Activated CD8-positive, alpha-beta T cell treated with anti-CD3 and anti-CD28 coated beads, Interleukin-2, amount 10 ng/mL, durations not matched to agents 7 days and 5 days (primary cell): ENCODE data around the gene SERPINA5. TPM values are rescaled to one million over a fixed set of nuclear protein-coding genes. Genes with fewer than 3 reads are reported as not detected.

Experiments
- ATAC-seq: fragments of 150-1000 bp; cut with Tn5 transposase; one replicate; pipeline ENCODE4 v1.10.0; 2021; ENCODE audit warnings: moderate library complexity
- CTCF ChIA-PET: fragments of 350-600 bp; sonication (Branson Sonifier 250); formaldehyde crosslinking; loops from one replicate; lab custom pipeline; 2021; ENCODE audit warnings: antibody characterized with exemption; lab: Charles Lee
- POLR2A ChIA-PET: fragments of 350-600 bp; sonication (Branson Sonifier 250); formaldehyde crosslinking; loops from one replicate; lab custom pipeline; 2021; ENCODE audit warnings: antibody characterized with exemption; lab: Charles Lee
- DNase-seq: peaks from one replicate; pipeline ENCODE4 v3.0.0-alpha.2; 2020
- H3K27ac Mint-ChIP-seq: one replicate; pipeline ENCODE4 v1.8.0; 2021; ENCODE audit warnings: mild to moderate bottlenecking, mixed read lengths
- H3K27me3 Mint-ChIP-seq: one replicate; pipeline ENCODE4 v1.8.0; 2021; ENCODE audit warnings: low read depth, mixed read lengths
- H3K36me3 Mint-ChIP-seq: one replicate; pipeline ENCODE4 v1.8.0; 2021; ENCODE audit warnings: low read depth, mixed read lengths
- H3K4me1 Mint-ChIP-seq: one replicate; pipeline ENCODE4 v1.8.0; 2021; ENCODE audit warnings: low read depth, mixed read lengths
- H3K4me3 Mint-ChIP-seq: one replicate; pipeline ENCODE4 v1.8.0; 2021; ENCODE audit warnings: mild to moderate bottlenecking, mixed read lengths
- H3K9me3 Mint-ChIP-seq: one replicate; pipeline ENCODE4 v1.8.0; 2022; ENCODE audit warnings: mixed read lengths; ENCODE audit not compliant: insufficient read depth
- total RNA-seq, 2 experiments: library from RNA; stranded (reverse); gene quantifications; one replicate each; pipeline ENCODE4 v1.2.3, GENCODE V29; 2021

SERPINA5 gene
- not detected for total RNA-seq

DNA sequence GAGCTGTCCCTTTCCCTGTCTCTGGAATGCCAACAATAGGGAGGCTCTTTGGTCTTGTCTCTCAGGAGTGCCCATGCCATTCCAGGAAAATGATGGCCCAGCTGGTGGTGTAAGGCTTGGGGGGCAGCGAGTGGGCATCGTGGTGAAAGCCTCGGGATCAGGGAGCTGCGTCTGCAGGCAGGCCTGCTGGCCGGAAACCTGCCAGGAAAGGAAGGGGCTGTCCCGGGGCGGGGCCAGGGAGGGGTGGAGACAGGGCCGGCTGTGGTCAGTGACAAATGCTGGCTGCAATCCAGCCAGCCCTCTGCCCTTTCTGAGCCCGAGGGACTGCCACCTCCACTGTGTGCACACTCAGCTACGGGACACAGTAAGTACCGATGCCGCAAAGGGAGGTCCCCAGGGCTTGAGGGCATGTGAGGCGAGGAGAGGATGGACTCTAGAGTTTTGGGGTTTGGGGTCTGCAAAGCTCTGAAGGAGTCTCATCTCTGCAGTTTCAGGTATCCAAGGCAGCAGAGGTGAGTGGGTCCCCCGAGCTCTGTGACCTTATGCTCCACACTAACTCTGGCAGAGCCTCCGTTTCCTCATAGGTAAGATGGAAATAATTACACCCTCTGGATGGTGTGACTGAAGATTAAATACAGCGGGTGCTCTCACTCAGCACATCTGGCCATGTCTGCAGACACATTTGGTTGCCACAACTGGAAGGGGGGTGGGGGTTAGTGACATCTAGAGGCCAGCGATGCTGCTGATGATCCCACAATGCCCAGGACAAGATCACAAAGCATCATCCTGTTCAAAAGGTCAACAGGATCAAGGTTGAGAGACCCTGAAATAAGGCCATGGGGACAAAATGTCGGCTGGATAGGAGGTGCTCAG, at the start of gene SERPINA5:
Gene SERPINA5 (plus strand): TSS at position 300 of the 873 bp plus-strand sequence. CDS start 5,937 bp downstream, outside the sequence.
- Mint-ChIP-seq H3K27me3 (peaks cover 2% of the 10 kb centered on the region), H3K9me3 (no peaks in the 10 kb centered on the region), H3K4me3 (no peak within 1 kb of the TSS), H3K36me3 (no peaks in the 10 kb centered on the region), H3K4me1 (no peaks in the 10 kb centered on the region), H3K27ac (no peak within 1 kb of the TSS)
- ChIA-PET CTCF (no interaction called here), POLR2A (no interaction called here)
- ATAC-seq (no peak), DNase-seq (no peak)

GRCh38 chr14:94532447-94532846, 48.8 kb upstream of the SERPINA5 start:
- peaks cover 5% of the 10 kb centered on the region for H3K27me3 Mint-ChIP-seq
- H3K36me3 Mint-ChIP-seq, result no peaks in the 10 kb centered on the region
- no peaks in the 10 kb centered on the region for H3K9me3 Mint-ChIP-seq
- ChIA-PET CTCF (no interaction called here), POLR2A (no interaction called here)
- no peak for DNase-seq
- H3K4me3 Mint-ChIP-seq, result no peak overlapping the region
- ATAC-seq, result no peak
- H3K4me1 Mint-ChIP-seq, result no peaks in the 10 kb centered on the region
- H3K27ac Mint-ChIP-seq, result no peak overlapping the region

GRCh38 chr14:94535506-94535905, 45.7 kb upstream of the SERPINA5 start:
- H3K9me3 Mint-ChIP-seq, result no peaks in the 10 kb centered on the region
- no peak overlapping the region for H3K27ac Mint-ChIP-seq
- H3K36me3 Mint-ChIP-seq, result no peaks in the 10 kb centered on the region
- ATAC-seq, result no peak
- H3K4me1 Mint-ChIP-seq, result no peaks in the 10 kb centered on the region
- ChIA-PET POLR2A (no interaction called here), CTCF (no interaction called here)
- no peak for DNase-seq
- H3K4me3 Mint-ChIP-seq, result no peak overlapping the region
- no peaks in the 10 kb centered on the region for H3K27me3 Mint-ChIP-seq

DNA sequence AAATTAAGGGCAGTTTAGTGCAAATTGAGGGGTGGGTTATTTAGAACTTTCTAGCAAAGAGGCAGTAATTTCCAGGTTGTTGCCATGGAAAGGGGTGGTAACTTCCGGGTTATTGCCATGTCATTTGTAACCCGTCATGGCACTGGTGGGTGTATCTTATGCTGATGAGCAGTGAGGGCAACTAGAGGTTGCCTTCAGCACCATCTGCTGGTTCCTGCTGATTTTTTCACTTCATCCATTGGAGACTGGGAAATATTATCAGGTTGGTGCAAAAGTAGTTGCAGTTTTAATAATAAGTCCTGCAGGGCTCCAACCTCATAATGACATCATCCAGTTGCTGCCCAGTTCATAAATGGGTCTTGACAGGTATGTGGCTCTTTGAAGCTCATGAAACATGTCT, 44.4 kb upstream of the SERPINA5 start:
- no peaks in the 10 kb centered on the region for H3K9me3 Mint-ChIP-seq
- no peaks in the 10 kb centered on the region for H3K27me3 Mint-ChIP-seq
- no peak overlapping the region for H3K4me3 Mint-ChIP-seq
- ATAC-seq (no peak), DNase-seq (no peak)
- no peaks in the 10 kb centered on the region for H3K4me1 Mint-ChIP-seq
- POLR2A ChIA-PET, result no interaction called here
- CTCF ChIA-PET, result interaction anchor here (1.3 kb wide), 1 partner anchor 12 kb away, joined by 4 read pairs; no protein-coding TSS in a partner anchor
- H3K27ac Mint-ChIP-seq, result no peak overlapping the region
- H3K36me3 Mint-ChIP-seq, result no peaks in the 10 kb centered on the region

DNA sequence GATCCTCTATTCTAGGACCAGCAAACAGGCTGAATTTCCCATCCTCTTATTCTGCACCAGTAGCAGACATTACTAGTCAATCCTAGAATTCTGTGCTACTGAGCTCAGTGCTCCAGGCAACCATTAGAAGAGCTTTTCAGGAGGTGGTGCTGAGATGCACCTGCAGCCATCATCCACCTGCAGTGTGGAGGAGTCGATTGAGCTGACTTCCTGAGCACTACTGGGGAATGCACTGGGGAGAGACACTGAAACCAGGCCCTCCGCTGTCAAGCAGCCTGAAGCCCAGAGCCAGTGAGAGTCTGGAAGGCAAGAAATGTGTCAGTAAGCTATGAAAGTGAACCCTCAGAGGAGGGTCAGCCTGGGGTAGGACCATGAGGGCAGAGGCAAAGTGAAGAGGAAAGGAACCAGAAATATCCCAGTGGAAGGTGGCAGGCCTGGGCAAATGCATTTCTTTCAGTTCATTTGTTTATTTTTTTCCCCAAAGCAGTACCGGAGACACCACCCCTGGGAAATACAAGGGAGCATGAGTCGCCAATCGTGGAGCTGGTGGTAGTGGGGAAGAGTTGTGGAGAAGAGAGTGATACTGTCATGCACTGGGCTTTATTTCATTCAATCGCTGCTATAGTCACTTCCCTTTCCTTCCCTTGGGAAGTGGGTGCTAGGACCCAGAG, 43.0 kb upstream of the SERPINA5 start:
- CTCF ChIA-PET, result interaction anchor here (1.4 kb wide), 1 partner anchor 40 kb away, joined by 3 read pairs; no protein-coding TSS in a partner anchor
- no peak for DNase-seq

GRCh38 chr14:94539181-94539580, 42.0 kb upstream of the SERPINA5 start:
- no peaks in the 10 kb centered on the region for H3K27me3 Mint-ChIP-seq
- no peaks in the 10 kb centered on the region for H3K9me3 Mint-ChIP-seq
- H3K27ac Mint-ChIP-seq, result no peak overlapping the region
- H3K4me1 Mint-ChIP-seq, result no peaks in the 10 kb centered on the region
- no peaks in the 10 kb centered on the region for H3K36me3 Mint-ChIP-seq
- no peak for ATAC-seq
- no peak for DNase-seq
- POLR2A ChIA-PET, result no interaction called here
- CTCF ChIA-PET, result interaction anchor here (1.4 kb wide), 1 partner anchor 41 kb away, joined by 3 read pairs; no protein-coding TSS in a partner anchor
- no peak overlapping the region for H3K4me3 Mint-ChIP-seq

More for the DNA sequence above, 43.0 kb upstream of the SERPINA5 start:
- no peak overlapping the region for H3K27ac Mint-ChIP-seq
- POLR2A ChIA-PET, result no interaction called here
- no peaks in the 10 kb centered on the region for H3K36me3 Mint-ChIP-seq
- H3K4me3 Mint-ChIP-seq, result no peak overlapping the region
- no peaks in the 10 kb centered on the region for H3K9me3 Mint-ChIP-seq
- H3K27me3 Mint-ChIP-seq, result no peaks in the 10 kb centered on the region
- no peaks in the 10 kb centered on the region for H3K4me1 Mint-ChIP-seq
- ATAC-seq, result no peak

GRCh38 chr14:94540031-94540794, 41.0 kb upstream of the SERPINA5 start:
- POLR2A ChIA-PET, result no interaction called here
- CTCF ChIA-PET, result no interaction called here
- ATAC-seq (no peak), DNase-seq (no peak)
- H3K4me1 Mint-ChIP-seq, result no peaks in the 10 kb centered on the region
- no peak overlapping the region for H3K27ac Mint-ChIP-seq
- H3K36me3 Mint-ChIP-seq, result no peaks in the 10 kb centered on the region
- H3K9me3 Mint-ChIP-seq, result no peaks in the 10 kb centered on the region
- no peaks in the 10 kb centered on the region for H3K27me3 Mint-ChIP-seq
- H3K4me3 Mint-ChIP-seq, result no peak overlapping the region

DNA sequence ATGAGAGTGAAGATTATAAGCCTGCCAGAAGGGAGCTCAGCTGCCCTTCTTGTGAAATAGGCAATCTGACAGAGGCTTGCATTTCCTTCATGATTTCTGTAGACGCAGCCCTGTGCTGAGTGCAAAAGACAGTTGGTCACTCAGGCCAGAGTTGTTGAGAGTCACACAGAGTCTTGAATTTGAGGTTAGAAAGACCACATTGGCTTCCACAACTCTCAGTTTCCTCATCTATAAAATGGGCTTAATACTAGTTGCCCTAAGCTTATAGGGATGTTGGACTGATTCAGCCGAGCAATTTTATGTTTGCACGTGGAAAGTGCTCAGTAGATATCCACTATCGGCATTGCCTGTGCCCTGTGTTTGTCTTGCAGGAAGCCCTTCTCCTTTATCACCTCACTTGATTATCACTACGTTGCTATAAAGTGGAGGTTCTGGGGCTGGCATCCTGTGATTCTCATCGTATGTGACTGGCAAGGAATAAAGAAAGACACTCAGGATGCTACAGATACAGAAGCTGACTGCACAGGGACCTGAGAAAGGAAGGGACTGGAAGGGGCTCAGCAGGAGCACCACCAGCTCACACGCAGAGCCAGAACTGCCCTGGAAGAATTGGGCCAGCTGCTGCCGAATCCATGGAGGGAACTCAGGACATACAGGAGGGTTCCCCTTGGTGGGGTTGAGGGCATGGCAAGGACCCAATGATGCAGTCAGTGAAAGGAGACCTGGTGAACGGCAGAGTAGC, 39.8 kb upstream of the SERPINA5 start:
- DNase-seq (no peak), ATAC-seq (no peak)
- H3K4me1 Mint-ChIP-seq, result no peaks in the 10 kb centered on the region
- CTCF ChIA-PET, result interaction anchor here (0.9 kb wide), 1 partner anchor 9 kb away, joined by 3 read pairs; no protein-coding TSS in a partner anchor
- no peaks in the 10 kb centered on the region for H3K9me3 Mint-ChIP-seq
- no peak overlapping the region for H3K4me3 Mint-ChIP-seq
- no peak overlapping the region for H3K27ac Mint-ChIP-seq
- POLR2A ChIA-PET, result no interaction called here
- H3K27me3 Mint-ChIP-seq, result no peaks in the 10 kb centered on the region
- H3K36me3 Mint-ChIP-seq, result no peaks in the 10 kb centered on the region

DNA sequence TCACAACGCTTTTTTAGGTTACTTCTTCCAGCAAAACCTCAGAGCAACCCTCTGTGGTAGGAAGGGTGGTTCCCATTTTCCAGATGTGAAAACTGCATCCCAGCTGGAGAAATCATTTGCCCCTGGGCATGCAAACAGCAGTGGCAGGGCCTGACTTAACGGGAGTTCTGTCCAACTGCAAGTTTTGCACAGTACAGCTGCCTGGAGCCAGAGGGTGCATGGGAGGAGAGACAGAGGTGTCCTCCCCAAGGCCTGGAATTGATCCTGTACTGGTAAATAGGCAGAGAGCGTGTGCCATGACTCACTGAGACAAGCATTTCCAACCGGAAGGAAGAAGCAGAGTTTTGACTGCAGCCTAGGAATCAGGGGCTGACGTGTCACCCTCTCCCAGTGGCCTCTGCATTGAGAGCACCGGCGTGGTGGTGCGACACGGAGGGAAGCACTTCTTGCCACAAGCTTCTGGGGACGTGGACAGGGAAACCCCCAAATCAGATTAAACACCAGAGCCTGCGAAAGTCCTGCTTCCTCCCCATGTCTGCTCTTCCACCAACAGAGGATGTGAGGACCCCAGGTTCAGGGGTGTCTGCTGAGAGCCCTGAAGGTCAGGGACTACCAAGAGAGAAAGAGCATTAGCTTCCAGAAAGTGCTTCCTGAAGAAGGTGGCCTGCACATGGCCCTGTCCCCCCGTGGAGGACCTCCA, 39.0 kb upstream of the SERPINA5 start:
- H3K36me3 Mint-ChIP-seq, result no peaks in the 10 kb centered on the region
- POLR2A ChIA-PET, result no interaction called here
- H3K4me1 Mint-ChIP-seq, result no peaks in the 10 kb centered on the region
- H3K27ac Mint-ChIP-seq, result no peak overlapping the region
- CTCF ChIA-PET, result interaction anchor here (0.9 kb wide), 1 partner anchor 9 kb away, joined by 3 read pairs; no protein-coding TSS in a partner anchor
- no peaks in the 10 kb centered on the region for H3K9me3 Mint-ChIP-seq
- no peak overlapping the region for H3K4me3 Mint-ChIP-seq
- no peak for ATAC-seq
- no peak for DNase-seq
- H3K27me3 Mint-ChIP-seq, result no peaks in the 10 kb centered on the region

DNA sequence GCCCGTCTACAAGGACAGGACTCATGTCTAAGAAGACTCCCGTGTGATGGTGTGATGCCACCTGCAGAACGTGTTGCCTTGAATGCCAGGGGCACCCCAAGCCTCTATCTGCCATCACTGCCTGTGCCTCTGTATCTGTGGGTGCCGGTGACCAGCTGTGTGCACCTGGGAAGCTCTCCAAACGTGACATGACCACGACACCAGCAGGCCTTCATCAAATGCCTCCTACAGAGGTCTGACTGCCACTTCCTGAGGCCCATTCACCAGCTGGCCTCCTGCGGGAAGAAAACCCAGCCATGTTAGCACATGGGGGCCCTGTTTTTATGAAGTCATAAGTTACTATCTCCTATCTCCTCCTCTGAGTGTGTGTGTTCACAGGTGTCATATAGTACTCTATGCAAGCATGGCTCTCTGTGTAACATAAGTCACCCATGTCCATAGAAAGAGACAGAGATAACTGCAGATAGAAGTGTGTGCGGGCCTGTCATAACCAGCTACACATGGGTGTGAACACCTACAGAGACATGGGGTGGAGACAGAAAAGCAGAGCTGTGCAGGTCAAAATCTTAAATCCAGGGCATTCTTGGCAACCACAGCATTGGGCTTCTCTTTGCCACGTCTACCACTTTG, 38.3 kb upstream of the SERPINA5 start:
- H3K9me3 Mint-ChIP-seq, result no peaks in the 10 kb centered on the region
- no peak overlapping the region for H3K27ac Mint-ChIP-seq
- POLR2A ChIA-PET, result no interaction called here
- no peak overlapping the region for H3K4me3 Mint-ChIP-seq
- DNase-seq (no peak), ATAC-seq (no peak)
- H3K36me3 Mint-ChIP-seq, result no peaks in the 10 kb centered on the region
- H3K4me1 Mint-ChIP-seq, result no peaks in the 10 kb centered on the region
- no peaks in the 10 kb centered on the region for H3K27me3 Mint-ChIP-seq
- CTCF ChIA-PET, result no interaction called here
